ENCODE measurements around the gene BSCL2. TPM values are rescaled to one million over a fixed set of nuclear protein-coding genes. Genes with fewer than 3 reads are reported as not detected.

Gene BSCL2
- polyA plus RNA-seq, 1 experiment: 42.8 TPM

DNA sequence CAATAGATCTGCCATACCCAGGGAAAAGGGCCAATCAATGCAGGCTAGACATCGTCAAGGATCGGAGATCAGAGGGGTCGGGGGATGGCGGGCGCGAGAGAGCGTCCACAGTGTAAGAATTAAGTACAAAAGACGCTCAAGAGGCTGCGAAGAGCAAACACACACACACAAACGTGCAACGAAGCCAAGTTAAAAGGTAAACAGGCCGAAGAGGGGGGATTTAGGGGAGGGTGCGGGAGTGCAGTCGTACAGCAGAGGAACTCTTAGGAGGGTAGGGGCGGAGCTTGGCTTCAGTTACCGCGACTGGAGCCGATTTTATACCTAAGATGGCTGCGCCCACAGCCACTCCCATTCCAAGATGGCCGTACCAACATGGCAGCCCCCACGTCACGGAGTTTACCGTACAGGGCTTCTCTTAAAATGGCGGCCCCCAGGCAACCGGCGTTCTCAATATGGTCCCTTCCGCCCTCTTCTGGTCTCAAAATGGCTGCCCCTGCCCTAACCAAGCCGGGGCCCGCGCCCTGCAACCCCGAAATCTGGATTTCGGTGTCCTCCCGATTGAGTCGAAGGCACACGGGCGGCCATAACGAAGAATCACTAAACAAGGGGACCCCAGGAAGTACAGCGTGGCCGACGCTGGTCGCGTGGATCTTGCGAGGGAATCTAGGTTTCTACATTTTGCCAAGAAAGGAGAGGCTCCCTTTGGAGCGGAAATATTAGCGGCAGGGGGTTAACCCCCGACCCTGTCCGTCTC, 2.2 kb upstream of the BSCL2 start:
- CTCF ChIA-PET: interaction anchor here (0.5 to 1.3 kb wide), 2 partner anchors 12 to 17 kb away, joined by 3 to 4 read pairs; no protein-coding TSS in a partner anchor
- Histone ChIP-seq H3K4me3 (ENCODE audit: low read depth, low read length) (peak overlapping the region; percentile 52), H3K9me3 (ENCODE audit: control insufficient read depth, insufficient read depth, low read length) (no peaks in the 10 kb centered on the region)

DNA sequence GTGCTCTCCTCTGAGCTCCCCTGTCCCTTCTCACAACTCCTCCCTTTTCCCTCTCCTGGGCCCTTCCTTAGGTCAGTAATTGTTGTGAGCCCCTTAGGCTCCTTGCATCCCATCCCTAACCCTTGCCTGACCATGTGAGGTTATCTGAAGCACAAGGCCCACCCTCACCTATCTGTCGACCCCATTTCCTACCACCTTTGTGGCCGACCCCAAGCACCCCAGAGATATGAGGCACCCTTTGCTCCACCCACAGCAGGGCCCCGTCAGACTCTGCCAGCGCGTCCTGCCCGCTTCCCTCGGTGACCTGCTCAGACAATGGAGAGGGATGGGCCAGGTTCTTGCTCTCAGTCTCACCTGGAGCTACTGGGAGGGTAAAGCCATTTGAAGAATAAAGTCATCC, 1.6 kb upstream of the BSCL2 start:
- POLR2A ChIA-PET: interaction anchor here (0.6 to 2.7 kb wide), 8 partner anchors 18 to 172 kb away, joined by 3 to 17 read pairs (median 6); partner anchors contain the start of genes C11orf98, CSKMT, HNRNPUL2 and LRRN4CL
- Histone ChIP-seq H3K4me3 (ENCODE audit: low read depth, low read length) (peak overlapping the region; percentile 41), H3K27me3 (ENCODE audit: control insufficient read depth, insufficient read depth, low read length) (no peaks in the 10 kb centered on the region), H3K9me3 (ENCODE audit: control insufficient read depth, insufficient read depth, low read length) (no peaks in the 10 kb centered on the region), H3K27ac (ENCODE audit: low read depth, low read length) (peak overlapping the region; percentile 11)
- CTCF ChIA-PET: interaction anchor here (1.3 kb wide), 1 partner anchor 16 kb away, joined by 4 read pairs; no protein-coding TSS in a partner anchor
- no peak for DNase-seq (ENCODE audit: low read depth, low spot score)
- TF ChIP-seq, protein P1, sequence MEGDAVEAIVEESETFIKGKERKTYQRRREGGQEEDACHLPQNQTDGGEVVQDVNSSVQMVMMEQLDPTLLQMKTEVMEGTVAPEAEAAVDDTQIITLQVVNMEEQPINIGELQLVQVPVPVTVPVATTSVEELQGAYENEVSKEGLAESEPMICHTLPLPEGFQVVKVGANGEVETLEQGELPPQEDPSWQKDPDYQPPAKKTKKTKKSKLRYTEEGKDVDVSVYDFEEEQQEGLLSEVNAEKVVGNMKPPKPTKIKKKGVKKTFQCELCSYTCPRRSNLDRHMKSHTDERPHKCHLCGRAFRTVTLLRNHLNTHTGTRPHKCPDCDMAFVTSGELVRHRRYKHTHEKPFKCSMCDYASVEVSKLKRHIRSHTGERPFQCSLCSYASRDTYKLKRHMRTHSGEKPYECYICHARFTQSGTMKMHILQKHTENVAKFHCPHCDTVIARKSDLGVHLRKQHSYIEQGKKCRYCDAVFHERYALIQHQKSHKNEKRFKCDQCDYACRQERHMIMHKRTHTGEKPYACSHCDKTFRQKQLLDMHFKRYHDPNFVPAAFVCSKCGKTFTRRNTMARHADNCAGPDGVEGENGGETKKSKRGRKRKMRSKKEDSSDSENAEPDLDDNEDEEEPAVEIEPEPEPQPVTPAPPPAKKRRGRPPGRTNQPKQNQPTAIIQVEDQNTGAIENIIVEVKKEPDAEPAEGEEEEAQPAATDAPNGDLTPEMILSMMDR (IDR thresholded peaks at IDR 0.05; ENCODE audit: low read depth, low read length): no peak

More for the DNA sequence above, 2.2 kb upstream of the BSCL2 start:
- TF ChIP-seq, protein P1 (IDR thresholded peaks at IDR 0.05; ENCODE audit: low read depth, low read length): no peak
- Histone ChIP-seq H3K27ac (ENCODE audit: low read depth, low read length) (peak overlapping the region; percentile 91), H3K27me3 (ENCODE audit: control insufficient read depth, insufficient read depth, low read length) (no peaks in the 10 kb centered on the region)
- POLR2A ChIA-PET: interaction anchor here (0.6 to 2.7 kb wide), 6 partner anchors 18 to 171 kb away, joined by 3 to 17 read pairs (median 9); partner anchors contain the start of genes C11orf98, CSKMT, HNRNPUL2 and LRRN4CL
- DNase-seq (ENCODE audit: low read depth, low spot score): peak; percentile 93

DNA sequence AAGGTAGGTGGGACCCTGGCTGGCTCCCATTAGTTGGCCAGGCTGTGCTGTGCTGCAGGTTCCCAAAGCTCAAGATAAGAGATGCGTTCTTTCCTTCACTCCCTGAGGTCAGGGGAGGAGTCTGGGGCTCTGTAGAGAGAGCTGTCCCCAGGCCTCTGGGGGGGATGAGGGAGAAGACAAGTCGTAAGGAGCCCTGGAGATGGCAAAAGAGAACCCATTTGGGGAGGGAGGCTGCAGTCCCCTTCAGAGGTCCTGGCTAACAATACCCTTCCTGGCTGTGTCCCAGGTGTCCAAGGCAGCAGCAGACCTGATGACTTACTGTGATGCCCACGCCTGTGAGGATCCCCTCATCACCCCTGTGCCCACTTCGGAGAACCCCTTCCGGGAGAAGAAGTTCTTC, 1.2 kb upstream of the BSCL2 start:
- H3K4me3 ChIP-seq (ENCODE audit: low read depth, low read length): no peak overlapping the region
- POLR2A ChIA-PET: interaction anchor here (1.4 to 2.7 kb wide), 6 partner anchors 19 to 133 kb away, joined by 4 to 17 read pairs (median 9); partner anchors contain the start of genes C11orf98, CSKMT, HNRNPUL2 and LRRN4CL
- CTCF ChIA-PET: interaction anchor here (1.3 kb wide), 1 partner anchor 16 kb away, joined by 4 read pairs; no protein-coding TSS in a partner anchor
- no peaks in the 10 kb centered on the region for H3K9me3 ChIP-seq (ENCODE audit: control insufficient read depth, insufficient read depth, low read length)
- TF ChIP-seq, protein P1 (IDR thresholded peaks at IDR 0.05; ENCODE audit: low read depth, low read length): no peak
- no peak overlapping the region for H3K27ac ChIP-seq (ENCODE audit: low read depth, low read length)
- no peak for DNase-seq (ENCODE audit: low read depth, low spot score)
- no peaks in the 10 kb centered on the region for H3K27me3 ChIP-seq (ENCODE audit: control insufficient read depth, insufficient read depth, low read length)

DNA sequence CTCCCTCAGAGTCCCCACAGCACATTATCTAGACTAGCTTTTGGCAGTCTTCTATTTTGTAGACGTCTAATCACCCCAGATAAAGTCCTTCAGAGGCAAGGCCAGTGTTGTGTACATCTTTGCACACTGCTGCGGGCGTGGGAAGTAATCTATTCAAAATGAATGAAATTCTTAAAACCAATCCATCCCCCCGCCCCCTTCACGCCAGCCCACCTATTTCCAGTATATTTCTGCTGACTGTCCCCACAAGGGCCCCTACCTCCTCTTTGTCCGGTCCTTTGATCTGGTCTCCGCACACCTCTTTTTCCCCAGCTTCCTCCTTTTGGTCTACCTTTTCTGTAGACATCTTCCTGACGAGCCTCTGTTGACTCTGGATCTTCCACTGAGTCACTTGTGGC, 375 bp downstream of the BSCL2 start:
- ChIA-PET POLR2A (interaction anchor here (0.6 to 2.1 kb wide), 9 partner anchors 8 to 134 kb away, joined by 3 to 26 read pairs (median 4); partner anchors contain the start of genes C11orf98, CSKMT, EEF1G and LRRN4CL), CTCF (interaction anchor here (1.3 to 2.1 kb wide), 2 partner anchors 12 to 14 kb away, joined by 3 to 14 read pairs; no protein-coding TSS in a partner anchor)
- TF ChIP-seq, protein P1 (IDR thresholded peaks at IDR 0.05; ENCODE audit: low read depth, low read length): no peak
- DNase-seq (ENCODE audit: low read depth, low spot score): no peak
- Histone ChIP-seq H3K27ac (ENCODE audit: low read depth, low read length) (no peak overlapping the region), H3K27me3 (ENCODE audit: control insufficient read depth, insufficient read depth, low read length) (no peaks in the 10 kb centered on the region), H3K4me3 (ENCODE audit: low read depth, low read length) (no peak overlapping the region), H3K9me3 (ENCODE audit: control insufficient read depth, insufficient read depth, low read length) (no peaks in the 10 kb centered on the region)

All from AG04450 (cell line).